Skeletal muscle cell (primary cell): ENCODE data around the gene ARHGEF28.

ENCODE experiments used
- DNase-seq: peaks from one replicate; pipeline ENCODE4 v3.0.0-alpha.2; 2010; ENCODE audit warnings: low read depth
- H3K4me3 ChIP-seq: 2 replicates; pipeline ENCODE4 v1.5.1; 2011; ENCODE audit warnings: low read depth, mild to moderate bottlenecking, control low read depth, low read length, moderate library complexity

ARHGEF28 gene

DNA sequence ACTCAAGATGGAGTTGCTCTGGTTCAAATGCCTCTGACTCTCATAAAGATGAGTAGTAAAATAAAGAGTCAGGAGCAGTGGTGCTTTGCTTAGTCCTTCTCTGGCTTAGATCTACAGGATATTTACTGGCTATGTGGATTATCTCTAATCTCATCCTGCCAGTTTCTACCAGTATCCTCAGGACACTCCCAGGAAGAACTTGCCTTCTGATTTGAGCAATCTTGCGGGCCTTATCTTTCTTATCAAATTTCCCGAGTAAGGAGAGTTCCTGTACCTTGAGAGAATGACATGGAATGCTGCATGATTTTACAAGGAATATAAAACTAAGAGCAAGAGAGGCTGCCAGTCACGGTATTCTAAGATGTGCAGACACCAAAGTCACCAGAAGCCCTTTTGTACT, 364.0 kb downstream of the ARHGEF28 start:
- no peak overlapping the region for H3K4me3 ChIP-seq
- no peak for DNase-seq
